HG03095 (cell line): Measurements from ENCODE around the gene TBC1D16.
"Not testable (repeated sequence)": the region's sequence is repeated elsewhere in the genome, so short reads cannot be mapped to it uniquely, and the experiment has no call there.

Source experiments
- ATAC-seq: cut with Tn5 transposase; IDR thresholded peaks from one replicate; pipeline ENCODE4 v1.9.1; 2021; ENCODE audit warnings: moderate library complexity; ENCODE audit not compliant: unreplicated experiment

Gene TBC1D16

GRCh38 chr17:80055597-80055996, 19.9 kb upstream of the TBC1D16 start:
- no peak for ATAC-seq

- no peak for ATAC-seq
These were observed 17.4 kb upstream of the TBC1D16 start for GRCh38 chr17:80053102-80053501.

- no peak for ATAC-seq
These were observed 16.0 kb upstream of the TBC1D16 start for GRCh38 chr17:80051681-80052080.

- ATAC-seq, result no peak
These were observed 15.0 kb upstream of the TBC1D16 start for GRCh38 chr17:80050706-80051105.

- ATAC-seq, result no peak
These were observed 14.3 kb upstream of the TBC1D16 start for GRCh38 chr17:80049986-80050385.

- ATAC-seq, result no peak
These were observed 11.5 kb upstream of the TBC1D16 start for GRCh38 chr17:80047176-80047575.

- ATAC-seq, result not testable (repeated sequence)
These were observed 11.0 kb upstream of the TBC1D16 start for GRCh38 chr17:80046709-80047108.

- no peak for ATAC-seq
These were observed 10.0 kb upstream of the TBC1D16 start for GRCh38 chr17:80045703-80046102.

- ATAC-seq, result no peak
These were observed 8.3 kb upstream of the TBC1D16 start for GRCh38 chr17:80043963-80044362.

GRCh38 chr17:80036715-80037477, 1.2 kb upstream of the TBC1D16 start:
- no peak for ATAC-seq

- no peak for ATAC-seq
These were observed 454 bp upstream of the TBC1D16 start, which contains the start of gene CCDC40 for GRCh38 chr17:80035937-80036714. CCDC40 (plus strand) TSS chr17:80036642; CDS start chr17:80036663, 21 bp downstream.

- no peak for ATAC-seq
These were observed 633 bp downstream of the TBC1D16 start for GRCh38 chr17:80034791-80035686.

GRCh38 chr17:80033840-80034239, 1.8 kb downstream of the TBC1D16 start:
- ATAC-seq, result no peak

- no peak for ATAC-seq
These were observed 3.0 kb downstream of the TBC1D16 start for GRCh38 chr17:80032614-80033171.

- ATAC-seq, result no peak
These were observed 3.8 kb downstream of the TBC1D16 start for GRCh38 chr17:80031691-80032430.

- no peak for ATAC-seq
These were observed 4.8 kb downstream of the TBC1D16 start for GRCh38 chr17:80030730-80031410.

- ATAC-seq, result no peak
These were observed 6.3 kb downstream of the TBC1D16 start for GRCh38 chr17:80029258-80029974.

- ATAC-seq, result no peak
These were observed 7.6 kb downstream of the TBC1D16 start for GRCh38 chr17:80028030-80028429.

GRCh38 chr17:80027043-80027435, 8.6 kb downstream of the TBC1D16 start:
- no peak for ATAC-seq
